Measurements from ENCODE around the gene ARIH1.

Gene ARIH1

DNA sequence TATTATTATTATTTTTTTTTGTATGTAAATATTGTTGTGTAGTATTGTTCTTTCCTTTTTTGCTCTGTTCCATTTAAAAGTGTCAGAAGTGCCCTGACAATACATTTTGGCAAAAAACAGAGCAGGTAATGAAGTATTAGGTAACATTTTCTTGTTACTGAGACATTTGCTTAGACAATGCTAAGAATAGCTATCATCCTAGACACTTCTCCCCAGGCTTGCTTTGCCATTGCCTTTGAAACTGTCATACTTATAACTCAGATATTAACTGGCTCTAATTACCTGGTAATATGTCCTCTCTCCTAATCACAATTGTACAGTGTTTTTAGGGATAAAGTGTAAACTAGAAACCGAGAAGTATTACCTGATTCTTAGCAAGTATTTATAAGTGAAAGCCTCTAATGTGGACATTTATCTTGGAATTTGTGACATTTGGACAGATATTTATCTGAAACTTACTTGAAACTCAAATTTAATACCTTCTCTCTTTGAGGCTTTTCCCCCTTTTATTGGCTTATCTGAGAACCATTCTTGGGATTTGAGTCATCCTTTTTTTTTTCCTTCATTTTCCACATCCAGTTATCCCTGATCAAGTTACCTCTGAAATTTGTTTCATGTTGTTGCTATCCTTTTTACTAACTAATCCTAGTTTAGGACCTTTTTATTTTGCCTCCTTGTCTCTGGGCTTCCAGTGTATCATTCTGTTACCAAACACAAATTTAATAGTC is 13.1 kb downstream of the ARIH1 start:
- DNase-seq (ENCODE audit: low read depth): no peak

GRCh38 chr15:72488558-72488957 is 14.4 kb downstream of the ARIH1 start:
- DNase-seq (ENCODE audit: low read depth): no peak

DNA sequence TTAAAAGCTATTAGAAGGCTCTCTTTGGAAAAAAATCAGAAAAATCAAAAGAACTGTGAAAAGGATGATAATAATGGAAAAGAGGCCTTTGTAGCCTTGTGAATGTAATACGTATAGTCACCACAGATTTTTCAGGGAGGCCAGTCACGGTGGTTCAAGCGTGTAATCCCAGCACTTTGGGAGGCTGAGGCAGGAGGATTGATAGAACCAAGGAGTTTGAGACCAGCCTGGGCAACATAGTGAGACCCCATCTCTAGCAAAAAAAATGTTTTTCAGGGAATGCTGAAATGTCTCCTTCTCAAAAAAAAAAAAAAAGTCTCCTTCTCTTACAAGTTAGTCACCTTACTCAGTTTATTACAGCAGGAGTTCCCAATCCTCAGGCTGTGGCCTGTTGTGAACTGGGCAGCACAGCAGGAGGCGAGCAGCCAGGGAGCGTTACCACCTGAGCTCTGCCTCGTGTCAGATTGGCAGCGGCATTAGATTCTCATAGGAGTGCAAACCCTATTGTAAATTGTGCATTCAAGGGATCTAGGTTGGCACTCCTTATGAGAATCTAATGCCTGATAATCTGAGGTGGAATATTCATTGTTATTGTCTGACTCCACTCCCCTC is 15.9 kb downstream of the ARIH1 start:
- no peak for DNase-seq (ENCODE audit: low read depth)

DNA sequence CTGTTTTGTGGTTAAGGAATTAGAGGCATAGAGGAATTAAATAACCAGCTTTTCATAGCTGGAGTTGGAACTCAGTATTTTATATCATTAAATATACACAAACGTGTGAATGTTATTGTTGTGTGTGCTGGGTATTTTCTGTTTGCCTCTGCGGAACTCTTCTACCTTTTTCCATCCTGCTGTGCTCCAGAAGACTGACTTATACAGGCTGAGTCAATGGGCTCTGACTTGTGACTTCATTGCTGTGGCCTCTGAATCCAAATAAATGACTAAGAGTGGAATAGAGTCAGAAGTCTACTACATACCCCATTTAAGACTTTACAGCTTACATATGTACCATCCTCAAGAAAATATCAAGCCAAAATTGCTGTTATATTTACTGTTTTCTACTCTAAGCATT is 17.6 kb downstream of the ARIH1 start:
- no peak for DNase-seq (ENCODE audit: low read depth)

- DNase-seq (ENCODE audit: low read depth): no peak
Measured at GRCh38 chr15:72492733-72493132, 18.6 kb downstream of the ARIH1 start.

DNA sequence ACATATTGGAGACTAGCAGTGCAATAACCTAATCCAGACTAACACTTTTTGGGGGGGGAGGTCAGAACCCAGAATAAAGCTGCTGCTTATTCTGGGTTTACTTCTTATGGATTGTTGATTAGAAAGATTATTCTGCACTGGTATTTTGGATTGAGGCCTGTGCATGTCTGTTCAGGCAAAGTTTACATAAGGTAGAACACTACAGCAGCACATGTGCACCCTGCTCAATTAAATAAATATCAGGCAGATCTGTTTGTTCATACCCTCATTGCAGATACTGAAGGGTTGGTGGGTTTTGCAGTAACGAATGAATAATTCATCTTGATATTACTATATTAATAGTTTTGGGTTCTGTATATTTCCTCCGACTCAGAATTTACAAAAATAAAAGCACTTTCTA is 19.1 kb downstream of the ARIH1 start:
- no peak for DNase-seq (ENCODE audit: low read depth)

DNA sequence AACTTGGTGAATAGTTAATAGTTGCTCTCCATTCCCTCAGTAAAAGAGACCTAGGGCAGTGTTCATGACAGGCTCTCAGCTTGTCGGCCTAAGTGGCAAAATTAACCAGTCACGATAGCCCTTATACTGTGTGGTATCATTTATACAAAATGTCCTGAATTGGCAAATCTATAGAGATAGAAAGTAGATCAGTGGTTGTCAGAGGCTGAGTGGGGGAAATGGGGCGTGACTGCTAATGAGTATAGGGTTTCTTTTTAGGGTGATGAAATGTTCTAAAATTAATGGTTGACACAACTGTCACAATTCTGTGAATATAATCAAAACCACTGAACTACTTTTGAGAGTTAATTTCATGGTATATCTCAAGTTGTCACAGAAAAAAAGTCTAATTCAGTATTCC is 20.9 kb downstream of the ARIH1 start:
- DNase-seq (ENCODE audit: low read depth): no peak

DNA sequence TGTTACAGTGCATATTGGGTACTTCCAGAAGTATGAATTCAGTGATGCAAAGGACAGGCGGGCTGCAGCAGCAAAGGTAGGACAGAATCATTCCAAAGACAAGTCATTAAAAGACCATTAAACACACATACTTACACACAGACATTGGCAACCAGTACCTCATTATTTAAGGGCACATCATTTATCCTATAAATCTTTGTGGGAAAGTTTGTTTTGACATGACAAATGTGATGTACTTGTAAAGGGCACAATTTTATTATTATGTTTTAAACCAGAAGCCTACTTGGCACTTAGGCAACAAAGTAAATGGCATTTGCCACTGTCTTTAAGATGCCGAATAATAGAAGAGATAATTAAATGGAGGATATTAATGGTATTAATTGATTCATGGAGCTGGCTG is 22.7 kb downstream of the ARIH1 start:
- no peak for DNase-seq (ENCODE audit: low read depth)

DNA sequence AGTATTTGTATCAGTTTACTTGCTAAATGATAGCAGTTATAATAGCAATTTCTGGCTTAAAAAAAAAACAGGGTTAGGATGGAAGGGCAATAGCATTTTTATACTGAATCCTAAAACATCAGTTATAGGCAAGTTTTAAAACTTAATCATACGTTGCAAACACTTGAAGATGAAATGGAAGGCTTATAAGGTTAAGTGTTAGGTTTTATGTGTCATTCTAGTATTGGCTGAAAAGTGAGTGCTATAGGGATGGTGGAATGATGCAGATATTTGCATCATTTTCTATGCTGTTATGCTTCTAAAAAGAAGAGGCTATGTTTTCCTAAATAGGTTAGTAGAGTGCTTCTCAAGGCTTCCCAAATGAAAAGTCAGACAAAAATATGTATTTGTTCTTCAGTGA is 23.3 kb downstream of the ARIH1 start:
- no peak for DNase-seq (ENCODE audit: low read depth)

DNA sequence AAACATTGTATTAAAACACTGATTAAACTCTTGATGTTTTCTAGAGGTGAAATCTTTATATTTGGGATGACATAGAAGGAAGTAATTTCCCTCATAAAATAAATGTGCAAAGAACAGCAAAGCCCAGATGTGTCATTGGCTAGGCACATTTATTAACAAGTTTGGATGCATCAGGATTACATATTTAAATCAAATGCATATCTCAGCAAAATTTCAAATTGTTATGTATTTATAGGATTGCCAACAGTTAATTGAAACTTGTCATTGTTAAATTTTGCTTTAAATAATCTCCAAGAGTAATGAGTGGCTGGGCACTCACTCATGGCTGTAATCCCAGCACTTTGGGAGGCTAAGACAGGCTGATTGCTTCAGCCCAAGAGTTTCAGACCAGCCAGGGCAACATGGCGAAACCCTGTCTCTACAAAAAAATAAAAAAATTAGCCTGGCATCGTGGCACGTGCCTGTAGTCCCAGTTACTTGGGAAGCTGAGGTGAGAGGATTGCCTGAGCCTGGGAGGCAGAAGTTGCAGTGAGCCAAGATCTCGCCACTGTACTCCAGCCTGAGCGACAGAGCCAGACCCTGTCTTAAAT is 28.2 kb downstream of the ARIH1 start:
- DNase-seq (ENCODE audit: low read depth): no peak

- DNase-seq (ENCODE audit: low read depth): no peak
Measured at GRCh38 chr15:72503147-72503546, 29.0 kb downstream of the ARIH1 start.

GRCh38 chr15:72507402-72508092 is 33.4 kb downstream of the ARIH1 start:
- no peak for DNase-seq (ENCODE audit: low read depth)

GRCh38 chr15:72509484-72509883 is 35.4 kb downstream of the ARIH1 start:
- DNase-seq (ENCODE audit: low read depth): no peak

- DNase-seq (ENCODE audit: low read depth): no peak
Measured at GRCh38 chr15:72511536-72511935, 37.4 kb downstream of the ARIH1 start.

DNA sequence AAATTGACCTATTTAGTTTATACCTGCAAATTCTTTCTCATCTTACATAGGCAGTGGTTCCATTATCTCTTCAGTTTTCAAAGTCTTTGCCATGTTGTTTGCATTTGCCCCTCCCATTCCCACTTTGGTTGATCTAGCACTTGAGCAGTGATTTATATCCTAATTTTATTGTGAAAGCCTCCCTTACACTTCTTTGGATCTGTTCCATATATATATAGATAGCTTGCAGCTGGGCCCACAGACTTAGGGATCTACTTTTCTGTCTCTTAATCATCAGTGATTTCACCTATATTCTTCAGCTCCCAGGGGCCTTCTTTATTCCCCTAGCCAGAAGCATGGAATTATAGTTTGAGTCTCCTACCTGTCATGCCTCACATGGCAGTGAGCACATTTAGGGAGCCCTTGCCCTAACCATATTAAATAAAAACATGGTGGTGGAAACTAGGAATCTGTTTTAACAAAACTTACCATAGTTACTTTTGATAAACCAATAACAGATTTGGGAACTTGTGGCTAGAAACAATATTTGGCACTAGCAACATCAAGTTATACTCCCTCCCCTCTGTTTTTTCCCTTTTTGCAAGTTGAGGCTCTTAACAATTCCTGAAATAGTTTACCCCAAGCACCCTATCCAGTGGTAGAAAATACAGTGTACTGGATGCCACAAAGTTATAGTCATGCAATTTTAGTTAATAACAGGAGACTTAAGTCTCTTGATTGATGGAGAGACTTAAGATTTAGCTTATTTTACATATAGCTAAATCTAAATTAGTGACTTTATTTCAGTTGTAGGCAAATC is 41.7 kb downstream of the ARIH1 start:
- DNase-seq (ENCODE audit: low read depth): no peak

DNA sequence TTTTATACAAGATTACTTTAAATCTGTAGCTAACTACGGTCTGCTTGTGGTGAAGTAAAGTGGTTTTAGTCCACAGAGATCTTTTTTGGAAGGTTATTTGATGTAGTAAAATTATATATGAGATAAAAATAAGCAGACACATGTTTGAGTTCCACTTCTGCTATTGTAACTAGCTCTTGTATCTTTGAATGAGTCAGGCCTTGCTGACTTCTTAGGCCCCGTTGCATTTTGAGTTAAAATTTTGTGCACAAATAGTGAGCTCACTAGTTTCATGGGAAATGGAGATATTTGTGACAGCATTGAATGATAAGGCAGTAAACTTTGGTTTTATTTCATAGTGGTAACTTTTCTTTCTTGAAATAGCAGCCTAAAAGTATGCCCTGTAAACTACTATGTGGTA is 42.6 kb downstream of the ARIH1 start:
- DNase-seq (ENCODE audit: low read depth): no peak

- no peak for DNase-seq (ENCODE audit: low read depth)
Measured at GRCh38 chr15:72521682-72522081, 47.6 kb downstream of the ARIH1 start.

GRCh38 chr15:72532991-72533601 is 59.0 kb downstream of the ARIH1 start:
- DNase-seq (ENCODE audit: low read depth): peak; percentile 7

DNA sequence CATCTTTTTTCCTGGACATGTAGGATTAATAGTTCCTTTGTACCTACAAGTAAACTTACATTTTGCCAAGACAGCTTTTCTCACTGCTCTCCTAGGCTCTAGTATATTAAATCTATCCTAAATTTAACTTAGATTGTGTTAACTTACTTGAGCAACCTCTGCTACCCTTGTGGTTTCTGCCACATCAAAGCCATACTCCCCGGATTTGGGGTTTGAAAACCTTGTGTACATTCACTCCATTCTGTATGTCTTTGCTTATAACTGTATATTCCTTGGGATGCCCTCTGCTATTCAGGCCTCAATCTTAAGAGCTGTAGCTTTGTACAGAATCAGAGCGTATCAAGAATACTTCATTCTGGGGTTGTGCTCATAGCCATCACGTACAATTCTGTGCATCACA is 60.4 kb downstream of the ARIH1 start:
- DNase-seq (ENCODE audit: low read depth): peak; percentile 9

- DNase-seq (ENCODE audit: low read depth): no peak
Measured at GRCh38 chr15:72535911-72536310, 61.8 kb downstream of the ARIH1 start.

GRCh38 chr15:72536506-72536905 is 62.4 kb downstream of the ARIH1 start:
- DNase-seq (ENCODE audit: low read depth): no peak

- no peak for DNase-seq (ENCODE audit: low read depth)
Measured at GRCh38 chr15:72538931-72539330, 64.8 kb downstream of the ARIH1 start.

All from activated T-cell treated with anti-CD3 and anti-CD28 coated beads for 1 hour (primary cell).